Motor neuron (in vitro differentiated cells): ENCODE data around the gene CLMN. TPM values are rescaled to one million over a fixed set of nuclear protein-coding genes. Genes with fewer than 3 reads are reported as not detected.

Source experiments
- ATAC-seq, 8 experiments: fragments of 200-7000 bp; cut with Tn5 transposase; replicated peaks in 6 of 8; 2 replicates each; pipeline ENCODE4 v1.8.0; 2021; ENCODE audit warnings: mild to moderate bottlenecking in 8 of 8, moderate library complexity in 8 of 8
- H3K27ac ChIP-seq, 2 donors: fragments of 250-450 bp; sonication (Bioruptor Pico); 2 replicates each; pipeline ENCODE4 v1.9.0; 2021; ENCODE audit warnings: antibody characterized with exemption in 2 of 2, mild to moderate bottlenecking in 2 of 2, moderate library complexity in 1 of 2
- H3K4me1 ChIP-seq, 2 donors: fragments of 250-450 bp; sonication (Bioruptor Pico); replicated peaks in 1 of 2; 2 replicates each; pipeline ENCODE4 v1.6.1; 2021; ENCODE audit warnings: antibody characterized with exemption in 2 of 2, mild to moderate bottlenecking in 2 of 2, moderate library complexity in 1 of 2
- H3K4me3 ChIP-seq, 5 donors: fragments of 250-450 bp; sonication (Bioruptor Pico); 2 replicates each; pipeline ENCODE4 v1.9.0; 2021; ENCODE audit warnings: antibody characterized with exemption in 5 of 5, mild to moderate bottlenecking in 5 of 5, moderate library complexity in 4 of 5
- WGBS, 10 experiments: fragments of 450-650 bp; shearing (Covaris generic); methylation state at CpG; one replicate each; pipeline ENCODE4 v1.0.0; 2022; 5-methylcytosine and 5-hydroxymethylcytosine counted together
- in situ Hi-C, 9 experiments: fragments of 400-800 bp; cut with MboI; loops; one replicate each; pipeline ENCODE4 v1.15.0; 2021; ENCODE audit warnings: low sequenced_read_pairs in 9 of 9, low pct_unique_long_range_greater_than_20kb in 2 of 9; ENCODE audit not compliant: unreplicated experiment in 9 of 9
- total RNA-seq, 8 experiments: library from RNA; unstranded; fragments of 300-600 nt; gene quantifications; 2 replicates each; pipeline versions ENCODE4 v1.2.3 to v1.2.4, GENCODE V29; 2022

Gene CLMN
- total RNA-seq, 8 experiments from 2014 or later = 0.10 to 5.3 (median 2.8) TPM

GRCh38 chr14:95264271-95264973, 55.3 kb downstream of the CLMN start:
- H3K4me1 ChIP-seq = peaks cover 14 to 24% of the 10 kb centered on the region in 2 donors
- no peak overlapping the region for H3K4me3 ChIP-seq
- in situ Hi-C loops = no loop called here
- H3K27ac ChIP-seq = no peak overlapping the region
- no peak for ATAC-seq
- 46 to 100% (median 93%) methylated on average over 1 to 7 of the region's 10 CpGs; no CpG with 5 or more reads in 1 of the 10 experiments for WGBS, 10 experiments

- ATAC-seq = no peak
- H3K27ac ChIP-seq = no peak overlapping the region
- H3K4me3 ChIP-seq = no peak overlapping the region
- WGBS, 10 experiments = 37 to 100% (median 90%) methylated on average over 1 to 5 of the region's 7 CpGs; no CpG with 5 or more reads in 2 of the 10 experiments
- H3K4me1 ChIP-seq = peaks cover 14 to 24% of the 10 kb centered on the region in 2 donors
- in situ Hi-C loops = no loop called here
Measured at GRCh38 chr14:95263527-95264231, 56.0 kb downstream of the CLMN start.

- 67 to 100% (median 100%) methylated on average over 1 to 2 of the region's 3 CpGs; no CpG with 5 or more reads in 4 of the 10 experiments for WGBS, 10 experiments
- Histone ChIP-seq H3K4me1 (peaks cover 17 to 28% of the 10 kb centered on the region in 2 donors), H3K27ac (no peak overlapping the region), H3K4me3 (no peak overlapping the region)
- no peak for ATAC-seq
- in situ Hi-C loops = no loop called here
Measured at GRCh38 chr14:95262511-95262891, 57.2 kb downstream of the CLMN start.

GRCh38 chr14:95261616-95262510, 57.8 kb downstream of the CLMN start:
- Histone ChIP-seq H3K27ac (no peak overlapping the region), H3K4me3 (no peak overlapping the region), H3K4me1 (peaks cover 23 to 32% of the 10 kb centered on the region in 2 donors)
- in situ Hi-C loops = no loop called here
- 73 to 100% (median 82%) methylated on average over 1 to 12 of the region's 16 CpGs; no CpG with 5 or more reads in 1 of the 10 experiments for WGBS, 10 experiments
- ATAC-seq = no peak

GRCh38 chr14:95260537-95261361, 59.0 kb downstream of the CLMN start:
- Histone ChIP-seq H3K4me3 (no peak overlapping the region), H3K4me1 (peaks cover 35 to 42% of the 10 kb centered on the region in 2 donors), H3K27ac (peak overlapping the region in 1 of 2 donors; percentile 34)
- WGBS, 10 experiments = 35 to 78% (median 53%) methylated on average over 4 to 19 of the region's 19 CpGs; no CpG with 5 or more reads in 1 of the 10 experiments
- in situ Hi-C loops = no loop called here
- ATAC-seq = peak; percentile 55 to 89 (median 70)

- H3K4me3 ChIP-seq = no peak overlapping the region
- no peak for ATAC-seq
- in situ Hi-C loops = no loop called here
- peaks cover 48% of the 10 kb centered on the region in 2 donors for H3K4me1 ChIP-seq
- WGBS, 10 experiments = 30 to 100% (median 71%) methylated on average over 1 to 9 of the region's 12 CpGs; no CpG with 5 or more reads in 1 of the 10 experiments
- no peak overlapping the region for H3K27ac ChIP-seq
Measured at GRCh38 chr14:95258754-95259593, 60.7 kb downstream of the CLMN start.

GRCh38 chr14:95258156-95258555, 61.6 kb downstream of the CLMN start:
- 0 to 100% (median 100%) methylated on average over 1 to 2 of the region's 2 CpGs; no CpG with 5 or more reads in 3 of the 10 experiments for WGBS, 10 experiments
- ATAC-seq = no peak
- no peak overlapping the region for H3K27ac ChIP-seq
- peaks cover 48% of the 10 kb centered on the region in 2 donors for H3K4me1 ChIP-seq
- in situ Hi-C loops = no loop called here
- H3K4me3 ChIP-seq = no peak overlapping the region

- ATAC-seq = no peak
- WGBS, 10 experiments = 60 to 100% (median 90%) methylated on average over 2 to 8 of the region's 11 CpGs; no CpG with 5 or more reads in 2 of the 10 experiments
- Histone ChIP-seq H3K4me3 (no peak overlapping the region), H3K4me1 (peaks cover 50 to 52% of the 10 kb centered on the region in 2 donors), H3K27ac (no peak overlapping the region)
- in situ Hi-C loops = no loop called here
Measured at GRCh38 chr14:95257521-95257920, 62.2 kb downstream of the CLMN start.

GRCh38 chr14:95256776-95257060, 63.0 kb downstream of the CLMN start:
- no peak overlapping the region for H3K4me3 ChIP-seq
- peaks cover 56 to 57% of the 10 kb centered on the region in 2 donors for H3K4me1 ChIP-seq
- H3K27ac ChIP-seq = peak overlapping the region; percentile 52 to 74
- ATAC-seq = no peak
- WGBS, 10 experiments = 63 to 100% (median 94%) methylated on average over 1 to 3 of the region's 3 CpGs; no CpG with 5 or more reads in 6 of the 10 experiments
- in situ Hi-C loops = no loop called here

GRCh38 chr14:95256002-95256775, 63.5 kb downstream of the CLMN start:
- peaks cover 56 to 57% of the 10 kb centered on the region in 2 donors for H3K4me1 ChIP-seq
- in situ Hi-C loops = no loop called here
- peak overlapping the region; percentile 52 to 74 for H3K27ac ChIP-seq
- H3K4me3 ChIP-seq = no peak overlapping the region
- 30 to 100% (median 38%) methylated on average over 1 to 13 of the region's 15 CpGs; no CpG with 5 or more reads in 1 of the 10 experiments for WGBS, 10 experiments
- ATAC-seq = peak in 5 of 8 experiments; percentile 73 to 85 (median 74)

- H3K4me3 ChIP-seq = no peak overlapping the region
Measured at GRCh38 chr14:95255487-95255886, 64.2 kb downstream of the CLMN start.

More at GRCh38 chr14:95255487-95255886, 64.2 kb downstream of the CLMN start:
- in situ Hi-C loops = no loop called here
- H3K27ac ChIP-seq = peak overlapping the region in 1 of 2 donors; percentile 0
- ATAC-seq = peak; percentile 38 to 92 (median 79)
- WGBS, 10 experiments = 0 to 76% (median 15%) methylated on average over 2 to 6 of the region's 6 CpGs; no CpG with 5 or more reads in 2 of the 10 experiments
- peaks cover 56 to 57% of the 10 kb centered on the region in 2 donors for H3K4me1 ChIP-seq
